Calu3 (cell line): Measurements from ENCODE around the gene FXYD1. TPM values are rescaled to one million over a fixed set of nuclear protein-coding genes. Genes with fewer than 3 reads are reported as not detected.

Experiments used
- BruUV-seq: library from RNA; stranded (reverse); fragments of 400-500 nt; replicated peaks from 2 replicates; lab custom pipeline; 2021; lab: Mats Ljungman, UMichigan
- CTCF ChIA-PET: fragments of 300-600 bp; sonication (Branson Sonifier 250); formaldehyde crosslinking; loops from one replicate; lab custom pipeline; 2022; ENCODE audit warnings: antibody characterized with exemption; lab: Charles Lee
- DNase-seq: peaks from one replicate; pipeline ENCODE4 v3.0.0; 2022
- H3K27ac Mint-ChIP-seq: one replicate; pipeline ENCODE4 v1.8.0; 2022; ENCODE audit warnings: mixed read lengths; ENCODE audit not compliant: unreplicated experiment
- H3K27me3 Mint-ChIP-seq: one replicate; pipeline ENCODE4 v1.8.0; 2022; ENCODE audit warnings: mixed read lengths; ENCODE audit not compliant: unreplicated experiment
- H3K36me3 Mint-ChIP-seq: one replicate; pipeline ENCODE4 v1.8.0; 2022; ENCODE audit warnings: mild to moderate bottlenecking, moderate library complexity, mixed read lengths; ENCODE audit not compliant: insufficient read depth, unreplicated experiment
- H3K4me1 Mint-ChIP-seq: one replicate; pipeline ENCODE4 v1.8.0; 2022; ENCODE audit warnings: mild to moderate bottlenecking, low read depth, mixed read lengths; ENCODE audit not compliant: unreplicated experiment
- H3K4me3 Mint-ChIP-seq: one replicate; pipeline ENCODE4 v1.8.0; 2022; ENCODE audit warnings: mild to moderate bottlenecking, low read depth, moderate library complexity, mixed read lengths; ENCODE audit not compliant: unreplicated experiment
- H3K9me3 Mint-ChIP-seq: one replicate; pipeline ENCODE4 v1.8.0; 2022; ENCODE audit warnings: low read depth, mixed read lengths; ENCODE audit not compliant: unreplicated experiment
- intact Hi-C: fragments of 100-400 bp; cut with micrococcal nuclease; formaldehyde crosslinking; loops from one replicate; pipeline ENCODE4 v1.10.0; 2022; ENCODE audit not compliant: unreplicated experiment
- total RNA-seq: library from RNA; stranded (reverse); gene quantifications from 2 replicates; pipeline ENCODE4 v1.2.3, GENCODE V29; 2022
- TF ChIP-seq, protein P1 (sequence below): fragments of 200-600 bp; IDR thresholded peaks from one replicate; pipeline ENCODE4 v1.8.0; 2022; ENCODE audit warnings: antibody characterized with exemption; ENCODE audit not compliant: unreplicated experiment

Gene FXYD1
- total RNA-seq, 1 experiment from 2014 or later, result 1.6 TPM

DNA sequence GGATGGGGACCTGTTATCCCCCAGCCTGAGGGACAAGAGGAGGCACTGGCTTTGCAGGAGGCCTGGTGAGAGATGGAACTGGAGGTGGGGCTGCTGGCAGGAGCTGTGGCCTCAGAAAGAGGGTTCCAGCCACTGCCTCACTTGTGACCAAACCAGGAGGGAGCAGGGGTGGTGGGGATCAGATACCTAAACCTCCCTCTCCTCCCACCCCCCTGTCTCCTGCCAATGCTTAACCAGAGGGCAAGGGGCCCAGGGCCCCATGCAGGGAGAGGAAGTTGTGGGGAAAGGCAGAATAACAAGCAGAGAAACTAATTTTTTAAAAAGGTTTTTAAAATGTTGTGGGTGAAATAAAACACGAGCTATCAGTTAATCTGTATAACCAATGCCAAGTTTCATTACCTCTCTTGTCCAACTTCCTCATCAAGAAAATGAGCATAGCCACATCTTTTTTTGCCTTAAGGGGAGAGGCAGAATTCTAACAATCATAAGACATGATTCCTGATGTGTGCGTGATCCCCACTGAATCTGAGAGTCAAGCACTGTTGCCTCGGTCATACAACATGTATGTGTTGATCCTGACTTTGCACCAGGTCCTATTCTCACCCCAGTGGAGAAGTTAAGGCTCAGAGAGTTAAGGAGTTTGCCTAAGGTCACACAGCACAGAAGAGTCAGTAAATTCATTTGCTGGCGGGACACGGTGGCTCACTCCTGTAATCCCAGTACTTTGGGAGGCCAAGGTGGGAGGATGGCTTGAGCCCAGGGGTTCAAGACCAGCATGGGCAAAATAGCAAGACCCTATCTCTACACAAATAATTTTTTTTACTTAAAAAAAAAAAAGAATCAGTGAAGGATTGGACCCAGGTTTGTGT lies 28.9 kb downstream of the FXYD1 start:
- Mint-ChIP-seq H3K27ac (peak overlapping the region; percentile 85), H3K27me3 (no peaks in the 10 kb centered on the region), H3K9me3 (no peaks in the 10 kb centered on the region), H3K4me1 (peaks cover 83% of the 10 kb centered on the region), H3K36me3 (peaks cover 98% of the 10 kb centered on the region), H3K4me3 (peak overlapping the region; percentile 51)
- DNase-seq, result no peak
- no TSS peak for BruUV-seq
- CTCF ChIA-PET, result interaction anchor here (1.3 kb wide), 1 partner anchor 13 kb away, joined by 7 read pairs; the partner anchor contains the start of gene FXYD5
- TF ChIP-seq, protein P1, sequence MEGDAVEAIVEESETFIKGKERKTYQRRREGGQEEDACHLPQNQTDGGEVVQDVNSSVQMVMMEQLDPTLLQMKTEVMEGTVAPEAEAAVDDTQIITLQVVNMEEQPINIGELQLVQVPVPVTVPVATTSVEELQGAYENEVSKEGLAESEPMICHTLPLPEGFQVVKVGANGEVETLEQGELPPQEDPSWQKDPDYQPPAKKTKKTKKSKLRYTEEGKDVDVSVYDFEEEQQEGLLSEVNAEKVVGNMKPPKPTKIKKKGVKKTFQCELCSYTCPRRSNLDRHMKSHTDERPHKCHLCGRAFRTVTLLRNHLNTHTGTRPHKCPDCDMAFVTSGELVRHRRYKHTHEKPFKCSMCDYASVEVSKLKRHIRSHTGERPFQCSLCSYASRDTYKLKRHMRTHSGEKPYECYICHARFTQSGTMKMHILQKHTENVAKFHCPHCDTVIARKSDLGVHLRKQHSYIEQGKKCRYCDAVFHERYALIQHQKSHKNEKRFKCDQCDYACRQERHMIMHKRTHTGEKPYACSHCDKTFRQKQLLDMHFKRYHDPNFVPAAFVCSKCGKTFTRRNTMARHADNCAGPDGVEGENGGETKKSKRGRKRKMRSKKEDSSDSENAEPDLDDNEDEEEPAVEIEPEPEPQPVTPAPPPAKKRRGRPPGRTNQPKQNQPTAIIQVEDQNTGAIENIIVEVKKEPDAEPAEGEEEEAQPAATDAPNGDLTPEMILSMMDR, result no peak
- intact Hi-C loops, result no loop called here

DNA sequence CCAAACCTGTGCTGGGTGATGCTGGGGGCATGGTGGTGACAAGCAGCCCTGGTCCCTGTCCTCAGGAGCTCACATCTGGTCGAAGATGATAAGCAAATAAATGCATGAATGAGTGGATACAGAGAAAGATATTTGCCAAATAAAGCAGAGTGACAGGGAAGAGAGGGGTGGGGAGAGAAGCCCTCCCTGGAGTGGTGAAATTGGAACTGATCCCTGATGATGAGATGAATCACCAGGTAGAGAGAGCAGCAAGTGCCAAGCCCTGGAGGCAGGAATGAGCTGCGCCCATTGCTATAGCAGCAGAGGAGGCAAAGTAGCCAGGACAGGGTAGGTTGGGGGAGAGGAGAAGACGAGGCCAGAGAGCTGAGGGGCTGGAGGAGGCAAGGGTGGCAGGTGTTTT lies 29.6 kb downstream of the FXYD1 start:
- H3K9me3 Mint-ChIP-seq, result no peaks in the 10 kb centered on the region
- H3K4me1 Mint-ChIP-seq, result peaks cover 76% of the 10 kb centered on the region
- H3K27ac Mint-ChIP-seq, result peak overlapping the region; percentile 85
- no TSS peak for BruUV-seq
- peak; percentile 84 for DNase-seq
- CTCF ChIA-PET, result interaction anchor here (0.9 to 1.2 kb wide), 2 partner anchors 14 to 27 kb away, joined by 3 to 4 read pairs; no protein-coding TSS in a partner anchor
- H3K4me3 Mint-ChIP-seq, result peak overlapping the region; percentile 51
- intact Hi-C loops, result no loop called here
- TF ChIP-seq, protein P1, result peak; percentile 14
- no peaks in the 10 kb centered on the region for H3K27me3 Mint-ChIP-seq
- H3K36me3 Mint-ChIP-seq, result peaks cover 98% of the 10 kb centered on the region

DNA sequence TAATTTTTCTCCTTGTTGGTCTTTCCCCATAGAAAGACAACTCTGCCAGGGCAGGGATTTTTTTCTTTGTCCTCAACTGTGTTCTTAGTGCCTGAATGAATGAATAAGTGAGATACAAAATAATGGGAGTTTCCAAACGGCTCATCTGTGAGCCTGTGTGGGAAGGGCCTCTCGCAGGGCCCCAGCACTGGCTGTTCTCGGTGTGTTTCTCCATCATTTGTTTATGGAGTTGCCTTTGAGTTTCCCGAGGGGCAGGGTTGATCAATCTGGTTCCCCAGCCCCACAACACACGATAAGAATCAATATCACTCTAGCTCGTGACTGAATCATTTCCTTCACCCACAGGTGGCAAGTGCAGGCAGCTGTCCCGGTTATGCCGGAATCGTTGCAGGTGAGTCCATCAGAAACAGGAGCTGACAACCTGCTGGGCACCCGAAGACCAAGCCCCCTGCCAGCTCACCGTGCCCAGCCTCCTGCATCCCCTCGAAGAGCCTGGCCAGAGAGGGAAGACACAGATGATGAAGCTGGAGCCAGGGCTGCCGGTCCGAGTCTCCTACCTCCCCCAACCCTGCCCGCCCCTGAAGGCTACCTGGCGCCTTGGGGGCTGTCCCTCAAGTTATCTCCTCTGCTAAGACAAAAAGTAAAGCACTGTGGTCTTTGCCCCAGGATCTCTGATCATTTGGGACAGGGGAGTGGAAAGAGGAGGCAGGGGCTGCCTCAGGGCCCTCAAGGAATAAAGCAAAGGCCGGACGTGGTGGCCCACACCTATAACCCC lies 30.8 kb downstream of the FXYD1 start:
- Mint-ChIP-seq H3K4me3 (peak overlapping the region; percentile 29), H3K36me3 (peaks cover 98% of the 10 kb centered on the region), H3K27me3 (no peaks in the 10 kb centered on the region), H3K27ac (peak overlapping the region; percentile 85), H3K9me3 (no peaks in the 10 kb centered on the region), H3K4me1 (peaks cover 71% of the 10 kb centered on the region)
- TF ChIP-seq, protein P1, result no peak
- DNase-seq, result no peak
- CTCF ChIA-PET, result interaction anchor here (0.9 to 1.2 kb wide), 2 partner anchors 28 to 87 kb away, joined by 4 read pairs; no protein-coding TSS in a partner anchor
- no TSS peak for BruUV-seq
- intact Hi-C loops, result no loop called here

DNA sequence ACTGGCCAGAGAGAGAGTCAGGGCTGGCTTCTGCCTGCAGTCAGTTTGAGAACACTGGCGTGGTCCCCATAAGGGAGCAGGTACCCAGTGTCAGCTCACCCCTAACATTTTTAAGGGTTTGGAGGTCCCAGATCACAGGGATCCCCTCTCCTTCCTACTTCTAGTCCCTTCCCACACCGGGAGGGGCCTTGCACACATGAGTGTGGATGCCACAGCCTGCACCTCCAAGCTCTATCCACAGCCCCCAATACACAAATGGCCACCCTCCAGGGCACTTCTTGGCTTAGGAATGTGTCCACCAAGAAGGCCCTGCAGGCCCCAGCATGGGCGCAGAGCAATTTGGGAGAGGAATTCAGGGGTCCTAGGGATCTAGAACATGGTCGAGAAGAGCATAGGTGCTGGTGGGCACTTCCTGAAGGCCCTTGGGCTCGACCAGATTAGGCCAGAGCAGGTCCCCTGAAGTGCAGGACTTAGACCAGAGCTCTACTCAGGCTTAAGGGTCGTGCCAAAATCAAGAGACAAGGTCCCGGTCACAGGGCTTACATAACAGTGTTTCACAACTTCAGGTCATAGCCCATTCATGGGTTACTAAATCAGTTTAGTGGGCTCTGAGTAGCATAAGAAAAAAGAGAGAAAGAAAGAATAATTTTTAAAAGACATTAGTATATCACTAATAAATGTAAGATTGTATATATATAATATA lies 31.9 kb downstream of the FXYD1 start:
- CTCF ChIA-PET, result interaction anchor here (0.9 kb wide), 1 partner anchor 86 kb away, joined by 4 read pairs; no protein-coding TSS in a partner anchor
- Mint-ChIP-seq H3K36me3 (peaks cover 94% of the 10 kb centered on the region), H3K9me3 (no peaks in the 10 kb centered on the region), H3K27me3 (no peaks in the 10 kb centered on the region), H3K4me3 (no peak overlapping the region), H3K27ac (peak overlapping the region; percentile 85), H3K4me1 (peaks cover 74% of the 10 kb centered on the region)
- TF ChIP-seq, protein P1, result no peak
- no TSS peak for BruUV-seq
- no peak for DNase-seq
- intact Hi-C loops, result no loop called here
